ENCODE results near the gene RNU4-1. TPM values are rescaled to one million over a fixed set of nuclear protein-coding genes. Genes with fewer than 3 reads are reported as not detected.

Gene RNU4-1
- total RNA-seq, 2 experiments from 2014 or later = 1,910 to 2,156 TPM

DNA sequence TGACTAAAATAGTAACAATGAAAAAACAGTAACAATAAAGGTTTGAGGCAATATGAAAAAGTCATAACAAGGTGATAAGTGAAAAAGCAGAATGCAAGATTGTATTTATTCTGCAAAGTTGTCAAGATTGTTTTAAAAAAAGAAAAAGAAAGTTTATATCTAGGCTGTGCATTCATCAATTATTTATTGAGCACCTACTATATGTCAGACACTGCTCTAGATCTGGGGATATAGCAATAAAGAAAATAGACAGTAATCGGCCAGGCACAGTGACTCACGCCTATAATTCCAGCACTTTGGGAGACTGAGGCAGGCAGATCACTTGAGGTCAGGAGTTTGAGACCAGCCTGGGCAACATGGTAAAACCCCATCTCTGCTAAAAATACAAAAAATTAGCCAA lies 30.7 kb upstream of the RNU4-1 start:
- Mint-ChIP-seq H3K27me3 (peaks cover 3% of the 10 kb centered on the region), H3K27ac (no peak overlapping the region), H3K9me3 (no peaks in the 10 kb centered on the region), H3K36me3 (ENCODE audit: low read depth) (no peaks in the 10 kb centered on the region), H3K4me1 (peaks cover 7% of the 10 kb centered on the region), H3K4me3 (no peak overlapping the region)
- POLR2A ChIA-PET = interaction anchor here (4.0 kb wide), 1 partner anchor 32 kb away, joined by 19 read pairs; the partner anchor contains the start of genes RNU4-1 and RNU4-2
- CTCF ChIA-PET = interaction anchor here (1.7 to 2.1 kb wide), 2 partner anchors 10 to 21 kb away, joined by 7 read pairs; partner anchors contain the start of gene SIRT4
- DNase-seq = no peak

GRCh38 chr12:120321382-120322202 lies 28.6 kb upstream of the RNU4-1 start:
- DNase-seq = no peak

DNA sequence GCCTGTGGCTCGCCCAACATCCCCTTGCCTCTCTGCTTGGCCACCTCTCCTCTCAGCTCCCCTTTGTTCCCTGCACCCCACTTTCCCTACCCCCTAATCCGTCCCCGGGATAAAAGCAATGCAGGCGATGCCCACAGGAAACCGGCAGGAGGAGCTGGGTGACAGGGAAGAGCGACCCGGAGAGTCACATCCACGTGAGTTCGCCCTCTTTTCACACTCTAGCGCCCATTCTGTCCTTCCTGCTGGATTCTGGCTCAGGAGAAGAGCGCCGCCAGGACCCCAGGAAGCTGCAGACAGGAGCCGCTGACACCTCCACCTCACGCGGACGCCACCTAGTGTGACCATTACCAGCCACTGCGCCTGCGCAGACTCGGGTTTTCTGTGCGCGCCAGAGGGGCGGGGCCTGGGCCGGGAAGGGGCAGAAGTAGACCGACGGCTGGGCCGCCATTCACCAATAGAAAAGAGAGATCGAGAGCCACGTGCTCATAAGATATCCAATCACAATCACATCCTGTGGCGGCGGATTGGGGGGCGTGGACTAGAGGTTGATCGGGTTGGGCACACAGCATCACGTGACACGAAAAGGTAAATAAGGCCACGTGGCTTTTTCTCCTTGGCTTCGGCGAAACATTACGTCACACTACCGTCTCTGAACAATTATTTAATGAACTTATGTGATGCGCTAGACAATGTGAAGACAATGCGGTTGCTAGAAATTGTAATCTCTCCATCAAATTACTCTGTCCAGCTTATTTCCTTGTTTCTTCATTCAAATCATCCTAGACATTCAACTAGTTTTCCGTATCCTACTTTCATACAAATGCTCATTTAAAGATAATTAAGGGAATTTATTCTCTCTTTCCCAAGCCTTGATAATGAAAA lies 24.4 kb upstream of the RNU4-1 start:
- H3K9me3 Mint-ChIP-seq = no peaks in the 10 kb centered on the region
- peak overlapping the region; percentile 80 for H3K4me3 Mint-ChIP-seq
- ChIA-PET CTCF (interaction anchor here (0.6 to 1.6 kb wide), 10 partner anchors 9 to 244 kb away, joined by 3 to 15 read pairs (median 4); partner anchors contain the start of genes RPLP0 and SIRT4), POLR2A (interaction anchor here (0.8 to 11.5 kb wide), 9 partner anchors 9 to 1082 kb away, joined by 3 to 127 read pairs (median 3); partner anchors contain the start of genes RNF34, RNU4-1, RNU4-2 and RPLP0)
- no peaks in the 10 kb centered on the region for H3K36me3 Mint-ChIP-seq (ENCODE audit: low read depth)
- DNase-seq = peak; percentile 100
- H3K27ac Mint-ChIP-seq = peak overlapping the region; percentile 78
- H3K4me1 Mint-ChIP-seq = peaks cover 14% of the 10 kb centered on the region
- H3K27me3 Mint-ChIP-seq = no peaks in the 10 kb centered on the region

More at GRCh38 chr12:120321382-120322202, 28.6 kb upstream of the RNU4-1 start:
- H3K4me3 Mint-ChIP-seq = no peak overlapping the region
- ChIA-PET CTCF (interaction anchor here (1.1 to 2.1 kb wide), 3 partner anchors 18 to 20 kb away, joined by 3 to 7 read pairs (median 3); partner anchors contain the start of gene SIRT4), POLR2A (interaction anchor here (11.5 kb wide), 1 partner anchor 30 kb away, joined by 127 read pairs; the partner anchor contains the start of genes RNU4-1 and RNU4-2)
- no peak overlapping the region for H3K27ac Mint-ChIP-seq
- H3K36me3 Mint-ChIP-seq (ENCODE audit: low read depth) = no peaks in the 10 kb centered on the region
- peaks cover 3% of the 10 kb centered on the region for H3K27me3 Mint-ChIP-seq
- H3K9me3 Mint-ChIP-seq = no peaks in the 10 kb centered on the region
- peaks cover 20% of the 10 kb centered on the region for H3K4me1 Mint-ChIP-seq

DNA sequence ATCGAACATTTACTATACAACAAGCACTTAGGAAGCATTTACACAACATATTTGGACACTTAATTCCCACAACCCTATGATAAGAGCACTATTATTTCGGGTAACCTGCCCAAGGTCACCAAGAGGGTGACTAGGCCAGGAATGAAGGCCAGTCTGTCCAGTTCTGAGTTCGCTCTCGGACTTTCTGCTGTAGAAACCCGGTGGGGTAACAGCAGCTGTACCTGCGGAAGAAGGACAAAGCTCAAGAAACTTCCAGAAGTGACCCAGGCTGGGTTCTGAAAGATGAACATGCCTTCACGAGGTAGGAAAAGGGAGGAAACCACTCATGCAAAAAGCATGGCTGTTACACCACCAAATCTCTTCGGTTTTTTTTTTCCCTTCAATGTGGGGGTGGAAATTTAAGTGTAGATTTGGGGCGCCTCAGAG lies 23.8 kb upstream of the RNU4-1 start:
- ChIA-PET CTCF (interaction anchor here (0.7 to 1.6 kb wide), 8 partner anchors 9 to 245 kb away, joined by 3 to 15 read pairs (median 4); partner anchors contain the start of genes RPLP0 and SIRT4), POLR2A (interaction anchor here (0.8 to 11.5 kb wide), 8 partner anchors 9 to 1083 kb away, joined by 3 to 127 read pairs (median 4); partner anchors contain the start of genes RNF34, RNU4-1, RNU4-2 and RPLP0)
- H3K27ac Mint-ChIP-seq = peak overlapping the region; percentile 78
- no peaks in the 10 kb centered on the region for H3K27me3 Mint-ChIP-seq
- DNase-seq = no peak
- no peaks in the 10 kb centered on the region for H3K36me3 Mint-ChIP-seq (ENCODE audit: low read depth)
- peak overlapping the region; percentile 80 for H3K4me3 Mint-ChIP-seq
- peaks cover 14% of the 10 kb centered on the region for H3K4me1 Mint-ChIP-seq
- H3K9me3 Mint-ChIP-seq = no peaks in the 10 kb centered on the region

- H3K4me3 Mint-ChIP-seq = no peak overlapping the region
- H3K27ac Mint-ChIP-seq = no peak overlapping the region
- DNase-seq = no peak
- ChIA-PET CTCF (interaction anchor here (0.6 to 4.8 kb wide), 7 partner anchors 10 to 152 kb away, joined by 3 to 25 read pairs (median 4); partner anchors contain the start of genes RNU4-1 and SIRT4), POLR2A (interaction anchor here (2.0 to 11.5 kb wide), 2 partner anchors 12 to 22 kb away, joined by 7 to 127 read pairs; partner anchors contain the start of genes RNU4-1, RNU4-2 and SIRT4)
- no peaks in the 10 kb centered on the region for H3K36me3 Mint-ChIP-seq (ENCODE audit: low read depth)
- H3K27me3 Mint-ChIP-seq = no peaks in the 10 kb centered on the region
- peaks cover 14% of the 10 kb centered on the region for H3K4me1 Mint-ChIP-seq
- H3K9me3 Mint-ChIP-seq = no peaks in the 10 kb centered on the region
Measured at GRCh38 chr12:120314220-120314619, 21.2 kb upstream of the RNU4-1 start.

- POLR2A ChIA-PET = interaction anchor here (0.8 to 2.4 kb wide), 9 partner anchors 10 to 194 kb away, joined by 3 to 222 read pairs (median 4); partner anchors contain the start of genes DYNLL1, RNU4-1, RNU4-2 and RPLP0
- peaks cover 9% of the 10 kb centered on the region for H3K4me1 Mint-ChIP-seq
- H3K27ac Mint-ChIP-seq = peak within 1 kb of the TSS; percentile 59
- peak; percentile 92 for DNase-seq
- H3K36me3 Mint-ChIP-seq (ENCODE audit: low read depth) = no peaks in the 10 kb centered on the region
- peak within 1 kb of the TSS; percentile 87 for H3K4me3 Mint-ChIP-seq
- CTCF ChIA-PET = interaction anchor here (0.6 to 2.9 kb wide), 29 partner anchors 11 to 1075 kb away, joined by 3 to 68 read pairs (median 4); partner anchors contain the start of genes COX6A1, PLA2G1B, RNU4-1 and RNU4-2
- H3K27me3 Mint-ChIP-seq = no peaks in the 10 kb centered on the region
- no peaks in the 10 kb centered on the region for H3K9me3 Mint-ChIP-seq
Measured at GRCh38 chr12:120301962-120302815, 9.2 kb upstream of the RNU4-1 start, which contains the start of gene SIRT4. SIRT4 (plus strand) TSS chr12:120302321; CDS start chr12:120303562, 1,241 bp downstream.

- Mint-ChIP-seq H3K27me3 (peaks cover 10% of the 10 kb centered on the region), H3K4me3 (no peak overlapping the region), H3K36me3 (ENCODE audit: low read depth) (no peaks in the 10 kb centered on the region), H3K9me3 (no peaks in the 10 kb centered on the region), H3K27ac (no peak overlapping the region), H3K4me1 (peaks cover 12% of the 10 kb centered on the region)
- DNase-seq = no peak
- POLR2A ChIA-PET = interaction anchor here (0.9 to 6.4 kb wide), 50 partner anchors 8 to 931 kb away, joined by 3 to 349 read pairs (median 10); partner anchors contain the start of genes BICDL1, COQ5, DYNLL1 and GCN1
- CTCF ChIA-PET = interaction anchor here (0.9 to 5.8 kb wide), 7 partner anchors 11 to 174 kb away, joined by 3 to 81 read pairs (median 5); partner anchors contain the start of genes COX6A1, RPLP0 and SIRT4
Measured at GRCh38 chr12:120292411-120292660, 701 bp downstream of the RNU4-1 start.

DNA sequence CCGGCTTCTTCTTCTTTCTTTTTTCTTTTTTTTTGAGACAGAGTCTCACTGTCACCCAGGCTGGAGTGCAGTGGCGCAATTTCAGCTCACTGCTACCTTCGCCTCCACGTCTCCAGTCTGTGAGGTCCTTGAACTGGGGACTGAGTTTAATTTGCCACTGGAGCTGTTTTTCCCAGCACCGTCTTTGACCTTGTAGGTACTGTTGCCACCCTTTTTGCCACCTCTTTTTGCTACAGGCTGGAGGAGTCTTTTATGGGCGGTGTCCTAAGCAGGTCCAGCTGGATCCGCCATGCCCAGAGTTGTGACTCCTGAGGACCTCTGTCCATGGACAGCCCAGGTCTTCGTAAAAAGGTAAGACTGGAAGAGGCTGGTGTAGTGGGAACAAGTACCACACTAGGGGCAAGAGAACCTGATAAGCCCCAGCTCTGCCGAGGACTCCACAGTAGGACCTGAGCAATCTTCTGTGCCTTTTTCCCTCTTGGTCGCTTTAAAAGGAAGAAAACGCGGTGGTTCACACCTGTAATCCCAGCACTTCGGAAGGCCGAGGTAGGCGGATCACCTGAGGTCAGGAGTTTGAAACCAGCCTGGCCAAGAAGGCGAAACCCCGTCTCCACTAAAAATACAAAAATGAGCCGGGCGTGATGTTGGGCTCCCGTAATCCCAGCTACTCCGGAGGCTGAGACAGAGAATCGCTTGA lies 2.3 kb downstream of the RNU4-1 start:
- Mint-ChIP-seq H3K4me1 (peaks cover 13% of the 10 kb centered on the region), H3K36me3 (ENCODE audit: low read depth) (no peaks in the 10 kb centered on the region), H3K27ac (peak overlapping the region; percentile 60), H3K27me3 (peaks cover 18% of the 10 kb centered on the region), H3K4me3 (no peak overlapping the region), H3K9me3 (no peaks in the 10 kb centered on the region)
- DNase-seq = peak; percentile 54
- CTCF ChIA-PET = interaction anchor here (0.6 to 5.8 kb wide), 11 partner anchors 12 to 1150 kb away, joined by 3 to 81 read pairs (median 4); partner anchors contain the start of genes PXN, RPLP0 and SIRT4
- POLR2A ChIA-PET = interaction anchor here (0.5 to 6.4 kb wide), 67 partner anchors 9 to 850 kb away, joined by 3 to 349 read pairs (median 5); partner anchors contain the start of genes BICDL1, COQ5, COX6A1 and DYNLL1

GRCh38 chr12:120287491-120287890 lies 5.5 kb downstream of the RNU4-1 start:
- Mint-ChIP-seq H3K27me3 (peaks cover 18% of the 10 kb centered on the region), H3K27ac (no peak overlapping the region), H3K9me3 (no peaks in the 10 kb centered on the region), H3K4me1 (peaks cover 15% of the 10 kb centered on the region), H3K36me3 (ENCODE audit: low read depth) (no peaks in the 10 kb centered on the region), H3K4me3 (no peak overlapping the region)
- no peak for DNase-seq
- CTCF ChIA-PET = interaction anchor here (1.8 kb wide), 1 partner anchor 60 kb away, joined by 11 read pairs; no protein-coding TSS in a partner anchor
- POLR2A ChIA-PET = interaction anchor here (1.2 to 6.4 kb wide), 3 partner anchors 38 to 169 kb away, joined by 3 to 159 read pairs (median 3); partner anchors contain the start of genes RAB35 and RPLP0

- H3K36me3 Mint-ChIP-seq (ENCODE audit: low read depth) = no peaks in the 10 kb centered on the region
- peaks cover 18% of the 10 kb centered on the region for H3K27me3 Mint-ChIP-seq
- CTCF ChIA-PET = interaction anchor here (0.6 to 1.8 kb wide), 3 partner anchors 13 to 86 kb away, joined by 3 to 11 read pairs (median 3); partner anchors contain the start of gene RPLP0
- H3K4me3 Mint-ChIP-seq = no peak overlapping the region
- H3K4me1 Mint-ChIP-seq = peaks cover 18% of the 10 kb centered on the region
- POLR2A ChIA-PET = interaction anchor here (0.7 to 1.3 kb wide), 4 partner anchors 25 to 92 kb away, joined by 3 read pairs; partner anchors contain the start of gene RPLP0
- H3K27ac Mint-ChIP-seq = no peak overlapping the region
- no peaks in the 10 kb centered on the region for H3K9me3 Mint-ChIP-seq
- no peak for DNase-seq
Measured at GRCh38 chr12:120286768-120287490, 6.1 kb downstream of the RNU4-1 start.
